ENCODE measurements around the gene KRT77.

DNA sequence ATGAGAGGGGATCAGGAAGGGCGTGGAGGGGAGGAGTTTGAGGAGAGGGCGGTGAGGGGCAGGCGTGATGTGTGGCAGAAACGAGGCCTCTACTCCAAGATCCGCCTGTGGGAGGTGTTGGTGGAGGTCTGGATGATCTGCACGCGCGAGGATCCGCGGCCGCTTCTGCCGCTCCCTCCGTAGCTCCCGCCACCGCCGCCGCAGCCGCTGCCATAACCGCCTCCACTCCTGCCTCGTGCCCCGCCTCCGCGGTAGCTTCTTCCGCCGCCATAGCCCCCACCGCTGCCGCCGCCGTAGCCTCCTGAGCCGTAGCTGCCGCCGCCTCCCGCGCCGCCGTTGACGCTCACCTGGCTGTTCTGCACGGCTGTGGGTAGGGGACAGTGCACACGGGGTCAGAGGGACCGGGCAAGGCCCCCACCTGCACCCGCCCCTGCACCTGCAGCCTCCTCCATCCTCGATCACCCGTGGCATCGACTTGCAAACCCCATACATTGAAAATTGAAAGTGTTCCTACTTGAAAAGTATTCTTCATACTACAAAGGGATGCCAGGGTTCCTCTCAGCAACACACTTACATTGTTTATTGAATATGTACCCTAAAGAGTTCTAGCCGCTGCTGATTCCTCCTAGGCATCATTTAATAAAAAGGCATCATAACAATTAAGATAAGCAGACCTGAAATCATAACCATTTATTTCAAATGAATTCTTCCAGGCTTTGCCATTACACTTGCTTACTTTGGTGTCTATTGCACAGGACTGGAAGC is 12.1 kb downstream of the KRT77 start:
- TF ChIP-seq, protein P1, sequence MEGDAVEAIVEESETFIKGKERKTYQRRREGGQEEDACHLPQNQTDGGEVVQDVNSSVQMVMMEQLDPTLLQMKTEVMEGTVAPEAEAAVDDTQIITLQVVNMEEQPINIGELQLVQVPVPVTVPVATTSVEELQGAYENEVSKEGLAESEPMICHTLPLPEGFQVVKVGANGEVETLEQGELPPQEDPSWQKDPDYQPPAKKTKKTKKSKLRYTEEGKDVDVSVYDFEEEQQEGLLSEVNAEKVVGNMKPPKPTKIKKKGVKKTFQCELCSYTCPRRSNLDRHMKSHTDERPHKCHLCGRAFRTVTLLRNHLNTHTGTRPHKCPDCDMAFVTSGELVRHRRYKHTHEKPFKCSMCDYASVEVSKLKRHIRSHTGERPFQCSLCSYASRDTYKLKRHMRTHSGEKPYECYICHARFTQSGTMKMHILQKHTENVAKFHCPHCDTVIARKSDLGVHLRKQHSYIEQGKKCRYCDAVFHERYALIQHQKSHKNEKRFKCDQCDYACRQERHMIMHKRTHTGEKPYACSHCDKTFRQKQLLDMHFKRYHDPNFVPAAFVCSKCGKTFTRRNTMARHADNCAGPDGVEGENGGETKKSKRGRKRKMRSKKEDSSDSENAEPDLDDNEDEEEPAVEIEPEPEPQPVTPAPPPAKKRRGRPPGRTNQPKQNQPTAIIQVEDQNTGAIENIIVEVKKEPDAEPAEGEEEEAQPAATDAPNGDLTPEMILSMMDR (IDR thresholded peaks at IDR 0.05): no peak
- no peak for TF ChIP-seq POLR2AphosphoS5 (IDR thresholded peaks at IDR 0.05)
- no peak for TF ChIP-seq POLR2A (IDR thresholded peaks at IDR 0.05)

All from gastroesophageal sphincter (tissue), 3 donors.